ENCODE measurements around the gene RAB8A. TPM values are rescaled to one million over a fixed set of nuclear protein-coding genes. Genes with fewer than 3 reads are reported as not detected.

Gene RAB8A
- total and polyA plus RNA-seq, 12 donors = 32.0 to 143 (median 67.3) TPM

GRCh38 chr19:16069813-16070365, 41.8 kb upstream of the RAB8A start:
- Histone ChIP-seq H3K27me3 (no peaks in the 10 kb centered on the region), H3K9me3 (replicated peaks in 1 of 3) (no peaks in the 10 kb centered on the region), H3K27ac (peak overlapping the region in 3 of 5 donors; percentile 47 to 86 (median 69)), H3K4me1 (replicated peaks in 1 of 2) (peaks cover 4 to 23% of the 10 kb centered on the region in 2 donors), H3K36me3 (replicated peaks in 1 of 2) (no peaks in the 10 kb centered on the region), H3K4me3 (no peak overlapping the region)
- no peak for TF ChIP-seq CTCF (IDR thresholded peaks at IDR 0.05)
- TF ChIP-seq POLR2A (IDR thresholded peaks at IDR 0.05) = no peak
- peak in 2 of 7 donors; percentile 11 to 50 for DNase-seq
- intact Hi-C loops (cut with DNase I) = loop anchor here in 1 of 2 donors (5.0 kb wide), 1 partner anchor 42 kb away; the partner anchor contains the start of gene RAB8A
- WGBS, 4 donors = 77 to 93% (median 80%) methylated on average over 6 to 10 of the region's 10 CpGs

GRCh38 chr19:16070366-16070990, 41.2 kb upstream of the RAB8A start:
- H3K9me3 ChIP-seq (replicated peaks in 1 of 3) = no peaks in the 10 kb centered on the region
- peaks cover 4 to 23% of the 10 kb centered on the region in 2 donors for H3K4me1 ChIP-seq (replicated peaks in 1 of 2)
- 42 to 77% (median 60%) methylated on average over 7 to 16 of the region's 16 CpGs for WGBS, 4 donors
- no peaks in the 10 kb centered on the region for H3K36me3 ChIP-seq (replicated peaks in 1 of 2)
- peak in 5 of 7 donors; percentile 52 to 80 (median 58) for DNase-seq
- H3K27me3 ChIP-seq = no peaks in the 10 kb centered on the region
- H3K4me3 ChIP-seq = no peak overlapping the region
- intact Hi-C loops (cut with DNase I) = loop anchor here in 1 of 2 donors (5.0 kb wide), 1 partner anchor 42 kb away; the partner anchor contains the start of gene RAB8A
- peak overlapping the region in 3 of 5 donors; percentile 47 to 86 (median 69) for H3K27ac ChIP-seq
- TF ChIP-seq CTCF (IDR thresholded peaks at IDR 0.05) (no peak), POLR2A (IDR thresholded peaks at IDR 0.05) (no peak)

GRCh38 chr19:16071072-16071691, 40.5 kb upstream of the RAB8A start:
- Histone ChIP-seq H3K27ac (peak overlapping the region in 4 of 5 donors; percentile 28 to 86 (median 58)), H3K36me3 (replicated peaks in 1 of 2) (no peaks in the 10 kb centered on the region), H3K4me3 (no peak overlapping the region), H3K9me3 (replicated peaks in 1 of 3) (no peaks in the 10 kb centered on the region), H3K27me3 (no peaks in the 10 kb centered on the region), H3K4me1 (replicated peaks in 1 of 2) (peaks cover 8 to 23% of the 10 kb centered on the region in 2 donors)
- intact Hi-C loops (cut with DNase I) = loop anchor here in 1 of 2 donors (5.0 kb wide), 1 partner anchor 41 kb away; the partner anchor contains the start of gene RAB8A
- DNase-seq = no peak
- TF ChIP-seq POLR2A (IDR thresholded peaks at IDR 0.05) = no peak
- no peak for TF ChIP-seq CTCF (IDR thresholded peaks at IDR 0.05)
- 72 to 83% (median 76%) methylated on average over 8 to 9 of the region's 9 CpGs for WGBS, 4 donors

GRCh38 chr19:16073481-16073880, 38.2 kb upstream of the RAB8A start:
- Histone ChIP-seq H3K4me3 (no peak overlapping the region), H3K4me1 (replicated peaks in 1 of 2) (peaks cover 17 to 28% of the 10 kb centered on the region in 2 donors), H3K36me3 (replicated peaks in 1 of 2) (no peaks in the 10 kb centered on the region), H3K27me3 (no peaks in the 10 kb centered on the region), H3K9me3 (replicated peaks in 1 of 3) (no peaks in the 10 kb centered on the region), H3K27ac (no peak overlapping the region)
- TF ChIP-seq POLR2A (IDR thresholded peaks at IDR 0.05) (no peak), CTCF (IDR thresholded peaks at IDR 0.05) (no peak)
- DNase-seq = peak in 2 of 7 donors; percentile 15 to 50
- 76 to 86% (median 82%) methylated on average over 4 to 7 of the region's 7 CpGs for WGBS, 4 donors
- intact Hi-C loops (cut with DNase I) = loop anchor here in 1 of 2 donors (5.0 kb wide), 1 partner anchor 39 kb away; the partner anchor contains the start of gene RAB8A

Data from adrenal gland (tissue), 12 donors.